Mesenchymal stem cell (in vitro differentiated cells and primary cell): ENCODE measurements around the gene SLF1.

Experiments
- DNase-seq: peaks from one replicate; pipeline ENCODE4 v3.0.0-alpha.2; 2013
- H2AFZ ChIP-seq: one replicate; pipeline ENCODE4 v1.6.1; 2013; ENCODE audit warnings: low read depth, mild to moderate bottlenecking, control low read depth, inconsistent platforms, low read length, moderate library complexity
- H2AK5ac ChIP-seq: 2 replicates; pipeline ENCODE4 v1.6.1; 2013; ENCODE audit warnings: low read length, moderate library complexity, mild to moderate bottlenecking, inconsistent platforms; ENCODE audit not compliant: severe bottlenecking
- H2BK120ac ChIP-seq: one replicate; pipeline ENCODE4 v1.6.1; 2013; ENCODE audit warnings: low read depth, mild to moderate bottlenecking, inconsistent platforms, low read length, moderate library complexity
- H2BK12ac ChIP-seq, 2 experiments: one replicate each; pipeline ENCODE4 v1.6.1; 2013; ENCODE audit warnings: inconsistent platforms in 2 of 2, low read length in 2 of 2, mild to moderate bottlenecking in 2 of 2, moderate library complexity in 2 of 2, control low read depth in 1 of 2
- H2BK15ac ChIP-seq: one replicate; pipeline ENCODE4 v1.6.1; 2013; ENCODE audit warnings: mild to moderate bottlenecking, low read depth, inconsistent platforms; ENCODE audit not compliant: poor library complexity, severe bottlenecking
- H2BK5ac ChIP-seq: 2 replicates; pipeline ENCODE4 v1.6.1; 2013; ENCODE audit warnings: low read depth, mild to moderate bottlenecking, low read length, control low read depth, inconsistent platforms; ENCODE audit not compliant: poor library complexity, severe bottlenecking
- H3K14ac ChIP-seq, 2 experiments: one replicate each; pipeline ENCODE4 v1.6.1; 2013; ENCODE audit warnings: inconsistent platforms in 2 of 2, low read length in 2 of 2, control low read depth in 1 of 2, mild to moderate bottlenecking in 1 of 2, moderate library complexity in 1 of 2
- H3K18ac ChIP-seq, 2 experiments: one replicate each; pipeline ENCODE4 v1.6.1; 2013; ENCODE audit warnings: inconsistent platforms in 2 of 2, low read length in 2 of 2, control low read depth in 1 of 2, low read depth in 1 of 2, mild to moderate bottlenecking in 1 of 2
- H3K23ac ChIP-seq, 2 experiments: one replicate each; pipeline ENCODE4 v1.6.1; 2013; ENCODE audit warnings: inconsistent platforms in 2 of 2, low read length in 2 of 2, mild to moderate bottlenecking in 2 of 2, moderate library complexity in 2 of 2, control low read depth in 1 of 2
- H3K27ac ChIP-seq: 2 replicates; pipeline ENCODE4 v1.5.1; 2013; ENCODE audit warnings: mild to moderate bottlenecking, moderate library complexity, low read length, control low read depth, inconsistent platforms; ENCODE audit not compliant: poor library complexity, severe bottlenecking
- H3K27me3 ChIP-seq, 2 experiments: 2 replicates each; pipeline versions ENCODE4 v1.6.1 to v1.7.0; 2013; ENCODE audit warnings: low read length in 2 of 2, mild to moderate bottlenecking in 2 of 2, moderate library complexity in 2 of 2, control low read depth in 1 of 2, inconsistent platforms in 1 of 2; ENCODE audit not compliant: control insufficient read depth in 1 of 2, insufficient read depth in 1 of 2
- H3K36me3 ChIP-seq, 2 experiments: 2 replicates each; pipeline versions ENCODE4 v1.6.1 to v1.7.0; 2013; ENCODE audit warnings: low read length in 2 of 2, control low read depth in 1 of 2, inconsistent platforms in 1 of 2, low read depth in 1 of 2, mild to moderate bottlenecking in 1 of 2; ENCODE audit not compliant: insufficient read depth in 2 of 2, control insufficient read depth in 1 of 2
- H3K4ac ChIP-seq, 2 experiments: one replicate each; pipeline ENCODE4 v1.6.1; 2013; ENCODE audit warnings: inconsistent platforms in 2 of 2, low read length in 2 of 2, mild to moderate bottlenecking in 2 of 2, moderate library complexity in 2 of 2, control low read depth in 1 of 2, low read depth in 1 of 2
- H3K4me1 ChIP-seq: 2 replicates; pipeline ENCODE4 v1.6.1; 2013; ENCODE audit warnings: low read depth, low read length, control low read depth; ENCODE audit not compliant: control insufficient read depth, insufficient read depth
- H3K4me2 ChIP-seq: 2 replicates; pipeline ENCODE4 v1.6.1; 2013; ENCODE audit warnings: low read length, mild to moderate bottlenecking, inconsistent platforms; ENCODE audit not compliant: poor library complexity, severe bottlenecking
- H3K4me3 ChIP-seq, 2 experiments: 2 replicates each; pipeline versions ENCODE4 v1.5.1 to v1.7.0; 2013; ENCODE audit warnings: low read length in 2 of 2, mild to moderate bottlenecking in 2 of 2, control low read depth in 1 of 2, low read depth in 1 of 2; ENCODE audit not compliant: insufficient read depth in 1 of 2
- H3K79me1 ChIP-seq: replicated peaks from 2 replicates; pipeline ENCODE4 v1.6.1; 2013; ENCODE audit warnings: mild to moderate bottlenecking, control low read depth, low read length, inconsistent platforms; ENCODE audit not compliant: poor library complexity, severe bottlenecking
- H3K9ac ChIP-seq: 2 replicates; pipeline ENCODE4 v1.7.0; 2013; ENCODE audit warnings: mild to moderate bottlenecking, low read length, moderate library complexity
- H3K9me3 ChIP-seq: 2 replicates; pipeline ENCODE4 v1.7.0; 2013; ENCODE audit warnings: mild to moderate bottlenecking, low read length; ENCODE audit not compliant: control insufficient read depth
- H4K8ac ChIP-seq: one replicate; pipeline ENCODE4 v1.6.1; 2013; ENCODE audit warnings: inconsistent platforms, mild to moderate bottlenecking, low read length, moderate library complexity
- H4K91ac ChIP-seq: one replicate; pipeline ENCODE4 v1.6.1; 2013; ENCODE audit warnings: mild to moderate bottlenecking, low read length, inconsistent platforms
- WGBS: methylation state at CpG from one replicate; pipeline ENCODE4 v1.1.7; 2013; ENCODE audit warnings: mixed read lengths; 5-methylcytosine and 5-hydroxymethylcytosine counted together

Gene SLF1

GRCh38 chr5:94658272-94658671 is 39.8 kb downstream of the SLF1 start:
- Histone ChIP-seq H3K4ac (no peak overlapping the region), H3K4me3 (no peak overlapping the region), H3K14ac (no peak overlapping the region), H3K4me2 (no peak overlapping the region), H3K4me1 (no peaks in the 10 kb centered on the region), H2AK5ac (no peak overlapping the region), H3K79me1 (peaks cover 13% of the 10 kb centered on the region), H3K9ac (no peak overlapping the region), H2BK120ac (no peak overlapping the region), H2BK5ac (no peak overlapping the region), H2BK15ac (no peak overlapping the region), H4K91ac (no peak overlapping the region), H3K23ac (no peak overlapping the region), H3K36me3 (peaks cover 12 to 22% of the 10 kb centered on the region in 2 experiments), H2BK12ac (no peak overlapping the region), H3K27me3 (no peaks in the 10 kb centered on the region), H4K8ac (no peak overlapping the region), H3K9me3 (peaks cover 41% of the 10 kb centered on the region), H3K27ac (no peak overlapping the region), H2AFZ (no peak overlapping the region), H3K18ac (no peak overlapping the region)
- no peak for DNase-seq
- 92% methylated on average over 1 of the region's 1 CpG for WGBS

GRCh38 chr5:94660506-94660905 is 42.0 kb downstream of the SLF1 start:
- Histone ChIP-seq H3K4me3 (no peak overlapping the region), H2BK120ac (no peak overlapping the region), H3K4ac (no peak overlapping the region), H4K8ac (no peak overlapping the region), H2BK15ac (no peak overlapping the region), H3K79me1 (peaks cover 13% of the 10 kb centered on the region), H2BK12ac (no peak overlapping the region), H2AK5ac (no peak overlapping the region), H2BK5ac (no peak overlapping the region), H3K9me3 (peaks cover 28% of the 10 kb centered on the region), H3K18ac (no peak overlapping the region), H3K27ac (no peak overlapping the region), H3K9ac (no peak overlapping the region), H3K14ac (no peak overlapping the region), H3K4me2 (no peak overlapping the region), H3K23ac (no peak overlapping the region), H4K91ac (no peak overlapping the region), H3K27me3 (no peaks in the 10 kb centered on the region), H3K4me1 (no peaks in the 10 kb centered on the region), H3K36me3 (peaks cover 12% of the 10 kb centered on the region in 2 experiments), H2AFZ (no peak overlapping the region)
- over 99% methylated on average over 8 of the region's 8 CpGs for WGBS
- DNase-seq: no peak

- Histone ChIP-seq H2BK120ac (no peak overlapping the region), H2BK5ac (no peak overlapping the region), H3K14ac (no peak overlapping the region), H2AK5ac (no peak overlapping the region), H3K79me1 (peaks cover 13% of the 10 kb centered on the region), H2BK12ac (no peak overlapping the region), H3K9ac (no peak overlapping the region), H3K4me3 (no peak overlapping the region), H3K4me1 (no peaks in the 10 kb centered on the region), H3K4me2 (no peak overlapping the region), H3K18ac (no peak overlapping the region), H3K4ac (no peak overlapping the region), H4K8ac (no peak overlapping the region), H3K27ac (no peak overlapping the region), H2AFZ (no peak overlapping the region), H4K91ac (no peak overlapping the region), H3K9me3 (peaks cover 22% of the 10 kb centered on the region), H3K27me3 (no peaks in the 10 kb centered on the region), H3K23ac (no peak overlapping the region), H3K36me3 (peaks cover 12% of the 10 kb centered on the region in 2 experiments), H2BK15ac (no peak overlapping the region)
- DNase-seq: no peak
- 97% methylated on average over 3 of the region's 3 CpGs for WGBS
Observed at GRCh38 chr5:94661086-94661485, 42.6 kb downstream of the SLF1 start.

GRCh38 chr5:94667937-94668336 is 49.5 kb downstream of the SLF1 start:
- H3K14ac ChIP-seq: no peak overlapping the region
- no peak overlapping the region for H3K18ac ChIP-seq
- no peak overlapping the region for H4K91ac ChIP-seq
- H2BK12ac ChIP-seq: no peak overlapping the region
- H2AK5ac ChIP-seq: no peak overlapping the region
- WGBS: 97% methylated on average over 3 of the region's 3 CpGs
- H2BK5ac ChIP-seq: no peak overlapping the region
- H2AFZ ChIP-seq: no peak overlapping the region
- H2BK120ac ChIP-seq: no peak overlapping the region
- no peaks in the 10 kb centered on the region for H3K27me3 ChIP-seq
- no peak overlapping the region for H3K4me3 ChIP-seq
- no peaks in the 10 kb centered on the region for H3K4me1 ChIP-seq
- no peak overlapping the region for H4K8ac ChIP-seq
- no peaks in the 10 kb centered on the region for H3K79me1 ChIP-seq
- H2BK15ac ChIP-seq: no peak overlapping the region
- no peak overlapping the region for H3K4me2 ChIP-seq
- no peak overlapping the region for H3K4ac ChIP-seq
- H3K36me3 ChIP-seq: peaks cover 0 to 5% of the 10 kb centered on the region in 2 experiments
- no peak overlapping the region for H3K23ac ChIP-seq
- no peaks in the 10 kb centered on the region for H3K9me3 ChIP-seq
- H3K27ac ChIP-seq: no peak overlapping the region
- no peak overlapping the region for H3K9ac ChIP-seq
- DNase-seq: no peak
